HEK293 (cell line): ENCODE measurements around the gene GIN1.

ENCODE experiments used
- CTCF ChIA-PET: fragments of 350-600 bp; formaldehyde crosslinking; extraction: SDS; loops from one replicate; lab custom pipeline; 2021; ENCODE audit warnings: antibody characterized with exemption; lab: Yijun Ruan, JAX
- POLR2A ChIA-PET: fragments of 300-600 bp; formaldehyde crosslinking; extraction: SDS; loops from one replicate; lab custom pipeline; 2020; ENCODE audit warnings: antibody characterized with exemption, inconsistent platforms; lab: Yijun Ruan, JAX
- H3K27ac ChIP-seq: fragments of 200-500 bp; sonication (Bioruptor generic); 2 replicates; pipeline ENCODE4 v1.5.1; 2014; ENCODE audit warnings: low read depth, low read length, control low read depth, inconsistent platforms; ENCODE audit errors: extremely low read depth
- H3K36me3 ChIP-seq, 2 experiments: fragments of 200-500 bp in 1 of 2; sonication (Bioruptor generic) in 1 of 2; 1 replicate in 1 of 2; 2 replicates in 1 of 2; pipeline ENCODE4 v1.5.1; 2014 to 2017; ENCODE audit warnings: inconsistent platforms in 2 of 2, low read length in 2 of 2; ENCODE audit not compliant: control insufficient read depth in 2 of 2, insufficient read depth in 1 of 2
- H3K4me1 ChIP-seq: fragments of 200-500 bp; sonication (Bioruptor generic); 2 replicates; pipeline ENCODE4 v1.5.1; 2014; ENCODE audit warnings: mild to moderate bottlenecking, low read length, inconsistent platforms; ENCODE audit not compliant: control insufficient read depth, insufficient read depth
- H3K4me3 ChIP-seq: 2 replicates; pipeline ENCODE4 v1.5.1; 2011; ENCODE audit warnings: low read depth, mild to moderate bottlenecking, control low read depth, low read length, moderate library complexity
- H3K9me3 ChIP-seq: fragments of 200-500 bp; sonication (Bioruptor generic); 2 replicates; pipeline ENCODE4 v1.5.1; 2014; ENCODE audit warnings: low read depth, low read length, inconsistent platforms; ENCODE audit not compliant: control insufficient read depth, insufficient read depth
- GFI1B ChIP-seq: fragments of 450-650 bp; formaldehyde crosslinking; IDR thresholded peaks from 2 replicates; pipeline ENCODE4 v1.5.1; 2016; ENCODE audit warnings: missing biosample characterization, missing genetic modification characterization
- GLIS1 ChIP-seq: fragments of 450-650 bp; formaldehyde crosslinking; IDR thresholded peaks from 2 replicates; pipeline ENCODE4 v1.5.1; 2016; ENCODE audit warnings: missing biosample characterization, missing genetic modification characterization
- HOXC10 ChIP-seq: sonication (generic); formaldehyde crosslinking; IDR thresholded peaks from 2 replicates; pipeline ENCODE4 v1.8.1; 2023; ENCODE audit warnings: mild to moderate bottlenecking, missing genetic modification reagents
- IKZF3 ChIP-seq: fragments of 450-650 bp; IDR thresholded peaks from 2 replicates; pipeline ENCODE4 v1.5.0; 2018; ENCODE audit warnings: missing biosample characterization, mild to moderate bottlenecking, missing genetic modification characterization, moderate library complexity
- OVOL3 ChIP-seq: fragments of 450-650 bp; formaldehyde crosslinking; IDR thresholded peaks from 2 replicates; pipeline ENCODE4 v1.5.1; 2016; ENCODE audit warnings: missing biosample characterization, missing genetic modification characterization
- SETDB1 ChIP-seq: IDR thresholded peaks from one replicate; pipeline ENCODE4 v1.6.1; 2017; ENCODE audit warnings: mild to moderate bottlenecking, low read length, moderate library complexity, mixed read lengths; ENCODE audit not compliant: insufficient read length
- SP2 ChIP-seq: fragments of 450-650 bp; formaldehyde crosslinking; IDR thresholded peaks from 2 replicates; pipeline ENCODE4 v1.5.1; 2016; ENCODE audit warnings: missing biosample characterization, missing genetic modification characterization
- SP3 ChIP-seq: fragments of 450-650 bp; formaldehyde crosslinking; IDR thresholded peaks from 2 replicates; pipeline ENCODE4 v1.5.1; 2016; ENCODE audit warnings: missing biosample characterization, missing genetic modification characterization
- YY2 ChIP-seq: fragments of 450-650 bp; formaldehyde crosslinking; IDR thresholded peaks from 2 replicates; pipeline ENCODE4 v1.5.1; 2016; ENCODE audit warnings: missing biosample characterization, missing genetic modification characterization
- ZBTB20 ChIP-seq: fragments of 450-650 bp; formaldehyde crosslinking; IDR thresholded peaks from 2 replicates; pipeline ENCODE4 v1.5.1; 2016; ENCODE audit warnings: missing biosample characterization, missing genetic modification characterization
- ZBTB8A ChIP-seq: fragments of 450-650 bp; formaldehyde crosslinking; IDR thresholded peaks from 2 replicates; pipeline ENCODE4 v1.5.1; 2016; ENCODE audit warnings: missing biosample characterization, missing genetic modification characterization
- ZNF311 ChIP-seq: fragments of 450-650 bp; formaldehyde crosslinking; IDR thresholded peaks from 2 replicates; pipeline ENCODE4 v1.5.1; 2017; ENCODE audit warnings: missing biosample characterization, missing genetic modification characterization, borderline replicate concordance
- ZNF404 ChIP-seq: fragments of 450-650 bp; formaldehyde crosslinking; IDR thresholded peaks from 2 replicates; pipeline ENCODE4 v1.5.1; 2017; ENCODE audit warnings: missing biosample characterization, missing genetic modification characterization
- ZNF510 ChIP-seq: fragments of 450-650 bp; formaldehyde crosslinking; IDR thresholded peaks from 2 replicates; pipeline ENCODE4 v1.5.1; 2018; ENCODE audit warnings: mild to moderate bottlenecking, missing genetic modification characterization, missing biosample characterization; ENCODE audit not compliant: insufficient replicate concordance
- ZNF530 ChIP-seq: fragments of 450-650 bp; formaldehyde crosslinking; IDR thresholded peaks from 2 replicates; pipeline ENCODE4 v1.5.1; 2016; ENCODE audit warnings: low read depth, missing biosample characterization, missing genetic modification characterization
- ZNF585B ChIP-seq: fragments of 450-650 bp; formaldehyde crosslinking; IDR thresholded peaks from 2 replicates; pipeline ENCODE4 v1.5.1; 2016; ENCODE audit warnings: missing biosample characterization, missing genetic modification characterization
- ZNF600 ChIP-seq: fragments of 450-650 bp; formaldehyde crosslinking; IDR thresholded peaks from 2 replicates; pipeline ENCODE4 v1.5.1; 2016; ENCODE audit warnings: missing biosample characterization, missing genetic modification characterization
- ZNF621 ChIP-seq: fragments of 450-650 bp; formaldehyde crosslinking; IDR thresholded peaks from 2 replicates; pipeline ENCODE4 v1.5.1; 2017; ENCODE audit warnings: missing biosample characterization, missing genetic modification characterization
- ZNF623 ChIP-seq: fragments of 450-650 bp; formaldehyde crosslinking; IDR thresholded peaks from 2 replicates; pipeline ENCODE4 v1.5.1; 2016; ENCODE audit warnings: missing biosample characterization, missing genetic modification characterization
- ZNF654 ChIP-seq: fragments of 450-650 bp; formaldehyde crosslinking; IDR thresholded peaks from 2 replicates; pipeline ENCODE4 v1.5.1; 2016; ENCODE audit warnings: low read depth, missing biosample characterization, missing genetic modification characterization
- ZNF791 ChIP-seq: fragments of 450-650 bp; formaldehyde crosslinking; IDR thresholded peaks from 2 replicates; pipeline ENCODE4 v1.5.1; 2016; ENCODE audit warnings: missing biosample characterization, missing genetic modification characterization
- TF ChIP-seq, protein P1 (sequence below): fragments of 450-650 bp; formaldehyde crosslinking; conservative IDR thresholded peaks from 2 replicates; pipeline ENCODE4 v1.5.1; 2016; ENCODE audit warnings: low read depth, missing biosample characterization, missing genetic modification characterization
- TF ChIP-seq, protein P2 (sequence below): fragments of 450-650 bp; formaldehyde crosslinking; IDR thresholded peaks from 2 replicates; pipeline ENCODE4 v1.5.1; 2016; ENCODE audit warnings: missing biosample characterization, missing genetic modification characterization
- TF ChIP-seq, protein P3 (sequence below): fragments of 450-650 bp; formaldehyde crosslinking; IDR thresholded peaks from 2 replicates; pipeline ENCODE4 v1.5.1; 2016; ENCODE audit warnings: missing biosample characterization, missing genetic modification characterization, low read depth
- TF ChIP-seq, protein P4 (sequence below): sonication (generic); formaldehyde crosslinking; IDR thresholded peaks from 2 replicates; pipeline ENCODE4 v1.8.1; 2022; ENCODE audit warnings: mild to moderate bottlenecking, moderate library complexity, missing genetic modification reagents

GIN1 gene, protein sequence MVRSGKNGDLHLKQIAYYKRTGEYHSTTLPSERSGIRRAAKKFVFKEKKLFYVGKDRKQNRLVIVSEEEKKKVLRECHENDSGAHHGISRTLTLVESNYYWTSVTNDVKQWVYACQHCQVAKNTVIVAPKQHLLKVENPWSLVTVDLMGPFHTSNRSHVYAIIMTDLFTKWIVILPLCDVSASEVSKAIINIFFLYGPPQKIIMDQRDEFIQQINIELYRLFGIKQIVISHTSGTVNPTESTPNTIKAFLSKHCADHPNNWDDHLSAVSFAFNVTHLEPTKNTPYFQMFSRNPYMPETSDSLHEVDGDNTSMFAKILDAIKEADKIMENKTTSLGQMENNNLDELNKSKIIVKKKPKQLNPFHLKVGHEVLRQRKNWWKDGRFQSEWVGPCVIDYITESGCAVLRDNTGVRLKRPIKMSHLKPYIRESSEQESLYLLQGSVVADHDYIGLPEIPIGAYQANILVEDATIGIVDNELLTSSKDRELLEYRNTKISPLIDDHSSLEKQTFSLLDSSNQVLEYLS

DNA sequence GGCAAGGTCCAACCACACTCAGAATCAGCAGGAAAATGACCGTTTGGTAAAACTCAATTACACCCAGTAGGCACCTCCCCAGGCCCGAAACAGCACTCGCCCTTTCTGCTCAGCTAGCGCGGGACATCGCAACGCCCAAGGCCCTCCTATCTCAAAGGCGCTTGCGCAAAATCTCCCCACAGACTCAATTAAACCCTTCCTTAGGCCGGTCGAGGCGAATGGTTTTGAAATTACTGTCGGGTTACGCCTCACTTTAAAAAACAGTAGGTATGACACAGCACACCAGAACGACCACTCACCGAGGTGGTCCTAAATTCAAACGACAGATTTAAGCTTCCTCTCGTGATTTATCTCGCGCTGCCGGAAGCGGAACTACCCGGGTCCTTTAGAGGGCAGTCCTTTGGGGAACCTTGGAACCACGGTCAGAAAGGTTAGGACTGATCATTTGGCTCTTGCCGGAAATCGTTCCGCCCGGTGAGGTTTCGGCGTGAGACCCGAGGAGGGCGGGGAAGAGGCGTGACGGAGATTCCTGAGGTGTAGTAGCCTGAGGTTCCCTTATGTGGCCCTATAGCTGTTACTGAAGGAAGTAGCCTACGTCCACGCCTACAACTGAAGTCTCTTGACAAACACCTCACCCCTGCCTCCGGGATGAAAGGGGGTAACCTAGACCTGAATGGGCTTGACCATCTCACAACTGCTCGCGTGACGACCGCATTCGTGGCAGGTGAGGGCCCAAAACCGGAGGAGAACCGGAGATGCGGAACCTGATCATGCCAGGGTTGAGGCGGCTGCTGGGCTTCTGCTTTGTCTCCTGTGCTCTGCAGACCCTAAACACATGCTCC, at the start of gene GIN1, which contains the start of gene PPIP5K2:
Gene GIN1, minus strand, starts transcription at position 374 of the 842 bp plus-strand sequence. CDS start 11,431 bp downstream, outside the sequence.
Gene PPIP5K2, plus strand, starts transcription at position 537 of the 842 bp plus-strand sequence. CDS start 9,289 bp downstream, outside the sequence.
- POLR2A ChIA-PET, result interaction anchor here (0.9 to 3.0 kb wide), 6 partner anchors 9 to 365 kb away, joined by 3 to 22 read pairs (median 4); partner anchors contain the start of gene MACIR
- Histone ChIP-seq H3K27ac (peak within 1 kb of the TSS; percentile 90), H3K4me3 (peak within 1 kb of the TSS; percentile 93), H3K36me3 (no peaks in the 10 kb centered on the region), H3K4me1 (peaks cover 5% of the 10 kb centered on the region; the same call in 1 of the 2 replicates), H3K9me3 (no peaks in the 10 kb centered on the region)
- CTCF ChIA-PET, result interaction anchor here (0.5 to 1.0 kb wide), 4 partner anchors 155 to 340 kb away, joined by 3 to 4 read pairs (median 4); no protein-coding TSS in a partner anchor
- TF ChIP-seq ZNF621 (tag by site-specific recombination) (no peak), ZNF623 (tag by site-specific recombination) (peak; percentile 38; the same call in 1 of the 2 replicates), ZNF311 (tag by site-specific recombination) (no peak), ZNF585B (tag by site-specific recombination) (no peak), OVOL3 (tag by site-specific recombination) (no peak), HOXC10 (CRISPR knock-in tag) (no peak), ZNF510 (no peak), IKZF3 (tag by site-specific recombination) (peak; percentile 75), ZNF404 (no peak), SP3 (tag by site-specific recombination) (peak; percentile 98), ZNF791 (tag by site-specific recombination) (no peak), SETDB1 (peak; percentile 13), ZNF600 (tag by site-specific recombination) (peak; percentile 44; the same call in 1 of the 2 replicates), YY2 (no peak), GLIS1 (tag by site-specific recombination) (peak; percentile 56; the same call in 1 of the 2 replicates), ZBTB20 (tag by site-specific recombination) (peak; percentile 53), GFI1B (tag by site-specific recombination) (peak; percentile 93), ZNF654 (tag by site-specific recombination) (no peak; the same call in 1 of the 2 replicates), SP2 (tag by site-specific recombination) (peak; percentile 93), ZBTB8A (peak; percentile 90), ZNF530 (tag by site-specific recombination) (peak; percentile 77; the same call in 1 of the 2 replicates)
- TF ChIP-seq, protein P1, sequence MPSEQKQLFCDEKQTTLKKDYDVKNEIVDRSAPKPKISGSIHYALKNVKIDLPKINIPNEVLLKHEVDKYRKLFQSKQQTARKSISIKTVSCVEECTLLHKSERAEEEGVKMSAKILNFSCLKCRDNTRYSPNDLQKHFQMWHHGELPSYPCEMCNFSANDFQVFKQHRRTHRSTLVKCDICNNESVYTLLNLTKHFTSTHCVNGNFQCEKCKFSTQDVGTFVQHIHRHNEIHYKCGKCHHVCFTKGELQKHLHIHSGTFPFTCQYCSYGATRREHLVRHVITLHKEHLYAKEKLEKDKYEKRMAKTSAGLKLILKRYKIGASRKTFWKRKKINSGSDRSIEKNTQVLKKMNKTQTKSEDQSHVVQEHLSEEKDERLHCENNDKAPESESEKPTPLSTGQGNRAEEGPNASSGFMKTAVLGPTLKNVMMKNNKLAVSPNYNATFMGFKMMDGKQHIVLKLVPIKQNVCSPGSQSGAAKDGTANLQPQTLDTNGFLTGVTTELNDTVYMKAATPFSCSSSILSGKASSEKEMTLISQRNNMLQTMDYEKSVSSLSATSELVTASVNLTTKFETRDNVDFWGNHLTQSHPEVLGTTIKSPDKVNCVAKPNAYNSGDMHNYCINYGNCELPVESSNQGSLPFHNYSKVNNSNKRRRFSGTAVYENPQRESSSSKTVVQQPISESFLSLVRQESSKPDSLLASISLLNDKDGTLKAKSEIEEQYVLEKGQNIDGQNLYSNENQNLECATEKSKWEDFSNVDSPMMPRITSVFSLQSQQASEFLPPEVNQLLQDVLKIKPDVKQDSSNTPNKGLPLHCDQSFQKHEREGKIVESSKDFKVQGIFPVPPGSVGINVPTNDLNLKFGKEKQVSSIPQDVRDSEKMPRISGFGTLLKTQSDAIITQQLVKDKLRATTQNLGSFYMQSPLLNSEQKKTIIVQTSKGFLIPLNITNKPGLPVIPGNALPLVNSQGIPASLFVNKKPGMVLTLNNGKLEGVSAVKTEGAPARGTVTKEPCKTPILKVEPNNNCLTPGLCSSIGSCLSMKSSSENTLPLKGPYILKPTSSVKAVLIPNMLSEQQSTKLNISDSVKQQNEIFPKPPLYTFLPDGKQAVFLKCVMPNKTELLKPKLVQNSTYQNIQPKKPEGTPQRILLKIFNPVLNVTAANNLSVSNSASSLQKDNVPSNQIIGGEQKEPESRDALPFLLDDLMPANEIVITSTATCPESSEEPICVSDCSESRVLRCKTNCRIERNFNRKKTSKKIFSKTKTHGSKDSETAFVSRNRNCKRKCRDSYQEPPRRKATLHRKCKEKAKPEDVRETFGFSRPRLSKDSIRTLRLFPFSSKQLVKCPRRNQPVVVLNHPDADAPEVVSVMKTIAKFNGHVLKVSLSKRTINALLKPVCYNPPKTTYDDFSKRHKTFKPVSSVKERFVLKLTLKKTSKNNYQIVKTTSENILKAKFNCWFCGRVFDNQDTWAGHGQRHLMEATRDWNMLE, result peak; percentile 92
- TF ChIP-seq, protein P2, sequence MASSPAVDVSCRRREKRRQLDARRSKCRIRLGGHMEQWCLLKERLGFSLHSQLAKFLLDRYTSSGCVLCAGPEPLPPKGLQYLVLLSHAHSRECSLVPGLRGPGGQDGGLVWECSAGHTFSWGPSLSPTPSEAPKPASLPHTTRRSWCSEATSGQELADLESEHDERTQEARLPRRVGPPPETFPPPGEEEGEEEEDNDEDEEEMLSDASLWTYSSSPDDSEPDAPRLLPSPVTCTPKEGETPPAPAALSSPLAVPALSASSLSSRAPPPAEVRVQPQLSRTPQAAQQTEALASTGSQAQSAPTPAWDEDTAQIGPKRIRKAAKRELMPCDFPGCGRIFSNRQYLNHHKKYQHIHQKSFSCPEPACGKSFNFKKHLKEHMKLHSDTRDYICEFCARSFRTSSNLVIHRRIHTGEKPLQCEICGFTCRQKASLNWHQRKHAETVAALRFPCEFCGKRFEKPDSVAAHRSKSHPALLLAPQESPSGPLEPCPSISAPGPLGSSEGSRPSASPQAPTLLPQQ (tag by site-specific recombination), result peak; percentile 92
- TF ChIP-seq, protein P3, sequence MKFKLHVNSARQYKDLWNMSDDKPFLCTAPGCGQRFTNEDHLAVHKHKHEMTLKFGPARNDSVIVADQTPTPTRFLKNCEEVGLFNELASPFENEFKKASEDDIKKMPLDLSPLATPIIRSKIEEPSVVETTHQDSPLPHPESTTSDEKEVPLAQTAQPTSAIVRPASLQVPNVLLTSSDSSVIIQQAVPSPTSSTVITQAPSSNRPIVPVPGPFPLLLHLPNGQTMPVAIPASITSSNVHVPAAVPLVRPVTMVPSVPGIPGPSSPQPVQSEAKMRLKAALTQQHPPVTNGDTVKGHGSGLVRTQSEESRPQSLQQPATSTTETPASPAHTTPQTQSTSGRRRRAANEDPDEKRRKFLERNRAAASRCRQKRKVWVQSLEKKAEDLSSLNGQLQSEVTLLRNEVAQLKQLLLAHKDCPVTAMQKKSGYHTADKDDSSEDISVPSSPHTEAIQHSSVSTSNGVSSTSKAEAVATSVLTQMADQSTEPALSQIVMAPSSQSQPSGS, result 0 out of 2 replicates have a peak, but pooled peaks have one; percentile 52
- TF ChIP-seq, protein P4, sequence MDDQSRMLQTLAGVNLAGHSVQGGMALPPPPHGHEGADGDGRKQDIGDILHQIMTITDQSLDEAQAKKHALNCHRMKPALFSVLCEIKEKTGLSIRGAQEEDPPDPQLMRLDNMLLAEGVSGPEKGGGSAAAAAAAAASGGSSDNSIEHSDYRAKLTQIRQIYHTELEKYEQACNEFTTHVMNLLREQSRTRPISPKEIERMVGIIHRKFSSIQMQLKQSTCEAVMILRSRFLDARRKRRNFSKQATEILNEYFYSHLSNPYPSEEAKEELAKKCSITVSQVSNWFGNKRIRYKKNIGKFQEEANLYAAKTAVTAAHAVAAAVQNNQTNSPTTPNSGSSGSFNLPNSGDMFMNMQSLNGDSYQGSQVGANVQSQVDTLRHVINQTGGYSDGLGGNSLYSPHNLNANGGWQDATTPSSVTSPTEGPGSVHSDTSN (CRISPR knock-in tag), result no peak
